Endothelial cell (in vitro differentiated cells): ENCODE data around the gene PCNX2. TPM values are rescaled to one million over a fixed set of nuclear protein-coding genes. Genes with fewer than 3 reads are reported as not detected.

ENCODE experiments used
- DNase-seq: peaks from one replicate; pipeline ENCODE4 v3.0.0; 2021; ENCODE audit warnings: low spot score
- H3K27ac Mint-ChIP-seq: one replicate; pipeline ENCODE4 v1.8.0; 2021; ENCODE audit warnings: mixed read lengths, inconsistent platforms; ENCODE audit not compliant: unreplicated experiment
- H3K27me3 Mint-ChIP-seq: one replicate; pipeline ENCODE4 v1.8.0; 2021; ENCODE audit warnings: mild to moderate bottlenecking, moderate library complexity, mixed read lengths, inconsistent platforms; ENCODE audit not compliant: unreplicated experiment
- H3K36me3 Mint-ChIP-seq: one replicate; pipeline ENCODE4 v1.8.0; 2021; ENCODE audit warnings: mild to moderate bottlenecking, low read depth, mixed read lengths, inconsistent platforms; ENCODE audit not compliant: unreplicated experiment
- H3K4me1 Mint-ChIP-seq: one replicate; pipeline ENCODE4 v1.8.0; 2021; ENCODE audit warnings: mild to moderate bottlenecking, mixed read lengths, inconsistent platforms; ENCODE audit not compliant: unreplicated experiment
- H3K4me3 Mint-ChIP-seq: one replicate; pipeline ENCODE4 v1.8.0; 2021; ENCODE audit warnings: mild to moderate bottlenecking, mixed read lengths, inconsistent platforms; ENCODE audit not compliant: unreplicated experiment
- H3K9me3 Mint-ChIP-seq: one replicate; pipeline ENCODE4 v1.8.0; 2021; ENCODE audit warnings: mixed read lengths, inconsistent platforms; ENCODE audit not compliant: unreplicated experiment
- total RNA-seq: library from RNA; stranded (reverse); fragmentation: NEBNext Ultra II Directional; extraction: Animal tissue kit (Norgen Biotek cat#: 25700); gene quantifications from one replicate; pipeline ENCODE4 v1.2.1, GENCODE V29; 2021; ENCODE audit not compliant: unreplicated experiment
- TF ChIP-seq, protein P1 (sequence below): fragments of 200-600 bp; sonication (generic); IDR thresholded peaks from one replicate; pipeline ENCODE4 v1.5.0; 2021; ENCODE audit warnings: antibody characterized with exemption; ENCODE audit not compliant: unreplicated experiment

PCNX2 gene
- total RNA-seq, 1 donor from 2014 or later = 24.0 TPM

GRCh38 chr1:232952514-232953499 is 342.7 kb downstream of the PCNX2 start:
- TF ChIP-seq, protein P1, sequence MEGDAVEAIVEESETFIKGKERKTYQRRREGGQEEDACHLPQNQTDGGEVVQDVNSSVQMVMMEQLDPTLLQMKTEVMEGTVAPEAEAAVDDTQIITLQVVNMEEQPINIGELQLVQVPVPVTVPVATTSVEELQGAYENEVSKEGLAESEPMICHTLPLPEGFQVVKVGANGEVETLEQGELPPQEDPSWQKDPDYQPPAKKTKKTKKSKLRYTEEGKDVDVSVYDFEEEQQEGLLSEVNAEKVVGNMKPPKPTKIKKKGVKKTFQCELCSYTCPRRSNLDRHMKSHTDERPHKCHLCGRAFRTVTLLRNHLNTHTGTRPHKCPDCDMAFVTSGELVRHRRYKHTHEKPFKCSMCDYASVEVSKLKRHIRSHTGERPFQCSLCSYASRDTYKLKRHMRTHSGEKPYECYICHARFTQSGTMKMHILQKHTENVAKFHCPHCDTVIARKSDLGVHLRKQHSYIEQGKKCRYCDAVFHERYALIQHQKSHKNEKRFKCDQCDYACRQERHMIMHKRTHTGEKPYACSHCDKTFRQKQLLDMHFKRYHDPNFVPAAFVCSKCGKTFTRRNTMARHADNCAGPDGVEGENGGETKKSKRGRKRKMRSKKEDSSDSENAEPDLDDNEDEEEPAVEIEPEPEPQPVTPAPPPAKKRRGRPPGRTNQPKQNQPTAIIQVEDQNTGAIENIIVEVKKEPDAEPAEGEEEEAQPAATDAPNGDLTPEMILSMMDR = peak; percentile 82
- peaks cover 47% of the 10 kb centered on the region for H3K4me1 Mint-ChIP-seq
- no peak overlapping the region for H3K27ac Mint-ChIP-seq
- H3K27me3 Mint-ChIP-seq = no peaks in the 10 kb centered on the region
- peak overlapping the region; percentile 47 for H3K4me3 Mint-ChIP-seq
- peak; percentile 52 for DNase-seq
- no peaks in the 10 kb centered on the region for H3K9me3 Mint-ChIP-seq
- H3K36me3 Mint-ChIP-seq = peaks cover 17% of the 10 kb centered on the region

DNA sequence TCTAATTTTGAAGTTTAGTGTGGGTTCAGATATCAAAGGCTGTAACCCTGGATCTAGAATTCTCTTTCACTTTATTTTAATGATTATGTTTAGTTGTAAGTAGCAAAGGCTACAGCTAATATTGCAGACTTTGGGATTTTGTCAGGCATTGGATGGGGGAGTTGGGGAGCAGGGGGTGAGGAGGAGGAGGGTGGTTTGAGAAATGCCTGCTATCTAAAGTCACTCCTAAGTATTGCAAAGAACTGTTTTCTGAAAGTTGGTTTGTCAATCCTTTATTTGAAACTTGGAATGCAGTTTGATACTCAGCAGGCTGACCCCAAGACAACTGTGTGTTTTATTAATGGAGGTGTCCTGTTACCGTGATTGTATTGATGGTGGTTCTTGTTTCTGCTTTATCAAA is 343.9 kb downstream of the PCNX2 start:
- TF ChIP-seq, protein P1 = no peak
- no peak overlapping the region for H3K27ac Mint-ChIP-seq
- H3K27me3 Mint-ChIP-seq = no peaks in the 10 kb centered on the region
- no peak for DNase-seq
- H3K4me1 Mint-ChIP-seq = peaks cover 47% of the 10 kb centered on the region
- H3K36me3 Mint-ChIP-seq = peaks cover 13% of the 10 kb centered on the region
- H3K4me3 Mint-ChIP-seq = peak overlapping the region; percentile 96
- H3K9me3 Mint-ChIP-seq = no peaks in the 10 kb centered on the region

DNA sequence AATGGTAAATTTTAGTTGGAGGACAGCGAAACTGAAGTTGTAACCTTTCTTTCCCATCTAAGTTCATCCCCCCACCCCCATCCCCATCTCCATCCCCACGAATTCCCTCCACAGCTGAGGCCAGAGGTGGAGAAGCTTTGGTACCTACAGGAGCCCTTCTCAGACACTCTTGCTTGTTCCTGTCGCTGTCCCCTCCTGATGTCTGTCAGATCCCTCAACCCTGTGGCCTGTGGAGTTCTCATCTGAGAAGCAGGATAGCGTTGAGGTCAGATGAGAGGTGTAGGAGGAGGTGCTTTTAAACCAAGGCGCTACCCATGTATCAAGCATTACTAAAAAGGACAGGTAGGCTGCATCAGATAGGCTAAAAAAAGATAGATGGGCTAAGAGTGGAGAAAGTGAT is 344.3 kb downstream of the PCNX2 start:
- peak; percentile 13 for DNase-seq
- Mint-ChIP-seq H3K4me3 (peak overlapping the region; percentile 96), H3K27ac (no peak overlapping the region), H3K27me3 (no peaks in the 10 kb centered on the region), H3K36me3 (peaks cover 11% of the 10 kb centered on the region), H3K9me3 (no peaks in the 10 kb centered on the region), H3K4me1 (peaks cover 49% of the 10 kb centered on the region)
- TF ChIP-seq, protein P1 = no peak

DNA sequence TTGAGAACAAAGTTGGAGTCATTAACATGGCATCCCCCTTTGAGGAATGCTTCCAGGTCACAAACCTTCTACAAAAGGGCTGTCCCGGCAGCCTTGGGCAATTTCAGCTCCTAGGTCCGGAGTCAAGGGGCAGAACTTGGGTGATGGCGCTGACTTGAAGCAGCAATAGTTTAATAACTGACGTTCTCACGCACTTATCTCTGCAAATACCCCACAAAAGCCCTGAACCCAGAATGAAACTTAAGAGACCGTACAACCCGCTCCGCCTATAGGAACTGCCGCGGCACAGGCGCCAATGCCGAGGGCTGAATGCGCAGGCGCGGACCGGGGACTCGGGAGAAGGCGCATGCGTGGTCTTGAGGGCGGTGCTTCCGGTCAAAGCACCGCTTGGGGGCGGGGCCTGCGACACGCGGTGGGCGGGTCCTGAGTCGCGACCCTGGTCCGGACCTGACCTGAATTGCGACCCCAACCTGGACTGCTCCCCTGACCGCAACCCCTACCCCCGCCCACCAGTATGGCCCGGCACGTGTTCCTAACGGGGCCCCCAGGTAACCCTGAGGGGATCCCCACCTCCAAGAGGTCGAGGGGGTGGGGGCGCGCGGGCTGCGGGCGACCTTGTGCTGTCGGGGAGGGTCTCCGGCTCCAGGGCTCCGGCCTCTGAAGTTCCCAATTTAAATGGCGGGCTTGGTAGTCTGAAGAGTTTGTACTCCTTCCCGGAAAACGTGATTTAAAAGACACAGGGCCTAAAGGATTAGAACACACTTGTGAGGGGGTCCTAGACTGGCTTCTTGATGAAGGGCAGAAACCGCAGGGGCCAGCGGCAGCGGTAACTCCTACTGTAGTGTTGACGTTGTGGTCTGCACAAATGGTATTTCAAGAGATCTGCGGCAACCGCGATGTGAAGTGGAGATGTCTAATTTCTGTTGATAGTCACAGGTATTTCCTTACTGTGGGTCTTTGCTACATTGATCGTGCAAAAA is 345.0 kb downstream of the PCNX2 start, which contains the start of gene NTPCR:
NTPCR (plus strand) TSS at position 415 of the 980 bp plus-strand sequence; CDS start at position 515, 100 bp downstream.
- DNase-seq = peak; percentile 98
- H3K4me3 Mint-ChIP-seq = peak within 1 kb of the TSS; percentile 96
- peak within 1 kb of the TSS; percentile 94 for H3K27ac Mint-ChIP-seq
- peaks cover 53% of the 10 kb centered on the region for H3K4me1 Mint-ChIP-seq
- peaks cover 2% of the 10 kb centered on the region for H3K27me3 Mint-ChIP-seq
- H3K9me3 Mint-ChIP-seq = no peaks in the 10 kb centered on the region
- peaks cover 8% of the 10 kb centered on the region for H3K36me3 Mint-ChIP-seq
- TF ChIP-seq, protein P1 = no peak
